GM12872 (cell line): ENCODE data around the gene ZNF189.

Experiments
- TF ChIP-seq, protein P1 (sequence below): IDR thresholded peaks from 3 replicates; pipeline ENCODE4 v1.5.1; 2011; ENCODE audit warnings: low read depth, mild to moderate bottlenecking, low read length, moderate library complexity; ENCODE audit not compliant: insufficient read depth

The ZNF189 gene

DNA sequence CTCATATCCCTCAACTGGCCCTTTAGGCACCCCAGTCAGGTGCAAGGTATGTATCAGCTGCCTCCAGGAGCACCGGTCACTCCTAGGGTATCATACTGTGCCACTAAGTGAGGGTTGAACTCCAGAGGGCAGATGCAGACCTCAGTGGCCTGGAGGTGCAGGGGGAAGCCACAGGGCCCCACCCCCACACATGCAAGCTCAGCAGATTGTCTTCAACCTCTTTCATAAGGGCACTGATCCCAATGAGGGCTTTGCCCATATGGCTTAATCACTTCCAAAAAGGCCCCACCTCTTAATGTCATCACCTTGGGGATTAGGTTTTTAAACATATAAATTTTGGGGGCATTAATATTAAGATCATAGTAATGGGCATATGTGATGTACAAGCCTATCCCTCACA, 42.0 kb upstream of the ZNF189 start:
- TF ChIP-seq, protein P1, sequence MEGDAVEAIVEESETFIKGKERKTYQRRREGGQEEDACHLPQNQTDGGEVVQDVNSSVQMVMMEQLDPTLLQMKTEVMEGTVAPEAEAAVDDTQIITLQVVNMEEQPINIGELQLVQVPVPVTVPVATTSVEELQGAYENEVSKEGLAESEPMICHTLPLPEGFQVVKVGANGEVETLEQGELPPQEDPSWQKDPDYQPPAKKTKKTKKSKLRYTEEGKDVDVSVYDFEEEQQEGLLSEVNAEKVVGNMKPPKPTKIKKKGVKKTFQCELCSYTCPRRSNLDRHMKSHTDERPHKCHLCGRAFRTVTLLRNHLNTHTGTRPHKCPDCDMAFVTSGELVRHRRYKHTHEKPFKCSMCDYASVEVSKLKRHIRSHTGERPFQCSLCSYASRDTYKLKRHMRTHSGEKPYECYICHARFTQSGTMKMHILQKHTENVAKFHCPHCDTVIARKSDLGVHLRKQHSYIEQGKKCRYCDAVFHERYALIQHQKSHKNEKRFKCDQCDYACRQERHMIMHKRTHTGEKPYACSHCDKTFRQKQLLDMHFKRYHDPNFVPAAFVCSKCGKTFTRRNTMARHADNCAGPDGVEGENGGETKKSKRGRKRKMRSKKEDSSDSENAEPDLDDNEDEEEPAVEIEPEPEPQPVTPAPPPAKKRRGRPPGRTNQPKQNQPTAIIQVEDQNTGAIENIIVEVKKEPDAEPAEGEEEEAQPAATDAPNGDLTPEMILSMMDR = no peak

DNA sequence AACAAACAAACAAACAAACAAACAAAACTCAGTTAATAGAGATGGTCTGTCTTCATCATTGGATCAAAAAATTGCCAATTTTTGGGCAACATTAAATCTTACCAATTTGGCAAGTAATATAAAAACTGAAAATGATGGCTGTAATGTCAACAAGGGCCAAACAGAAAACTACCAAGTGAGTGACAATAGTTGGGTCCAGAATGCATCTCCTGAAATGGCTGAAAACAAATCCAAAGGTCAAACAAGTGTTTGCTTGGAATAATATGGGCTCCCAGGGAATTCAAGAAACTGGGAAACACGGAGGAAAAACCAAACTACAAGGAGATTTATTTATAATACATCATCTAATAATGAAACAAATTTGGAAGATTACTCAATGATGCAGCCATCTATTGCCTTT, 39.0 kb upstream of the ZNF189 start:
- TF ChIP-seq, protein P1 = no peak

DNA sequence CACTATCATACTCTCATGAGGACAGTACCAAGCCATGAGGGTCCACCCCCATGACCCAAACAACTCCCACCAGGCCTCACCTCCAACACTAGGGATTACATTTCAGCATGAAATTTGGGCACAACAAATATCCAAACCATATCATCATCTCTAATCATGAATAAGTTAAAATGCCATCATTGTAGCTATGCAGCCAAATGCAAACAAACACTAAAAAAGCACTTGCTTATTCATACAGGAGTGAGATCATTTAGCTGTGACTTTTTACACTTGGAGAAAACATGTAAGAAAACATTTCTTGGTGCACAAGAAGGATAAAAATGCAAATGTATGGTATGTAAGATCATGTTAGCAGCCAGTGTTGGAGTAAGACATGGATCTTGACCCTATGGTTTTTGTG, 38.0 kb upstream of the ZNF189 start:
- TF ChIP-seq, protein P1 = no peak

DNA sequence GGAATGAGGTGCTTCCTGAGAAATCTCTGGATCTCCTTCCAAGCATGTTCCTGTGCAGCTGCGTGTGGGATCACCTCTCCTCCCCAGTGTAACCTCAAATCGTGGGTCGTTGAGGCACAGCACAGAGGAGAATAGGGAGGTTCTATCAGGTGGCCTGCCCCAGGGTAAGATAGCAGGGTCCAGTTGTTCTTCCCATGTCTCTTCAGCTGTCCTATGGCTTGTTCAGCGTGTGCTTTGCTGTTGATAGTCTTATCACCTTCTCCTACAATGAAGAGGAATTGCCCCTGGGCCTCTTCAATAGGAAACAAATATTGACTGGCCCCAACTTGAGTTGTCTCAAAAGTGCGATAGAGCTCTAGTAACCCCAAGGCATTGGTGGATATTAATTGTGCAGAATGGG, 36.2 kb upstream of the ZNF189 start:
- TF ChIP-seq, protein P1 = no peak

DNA sequence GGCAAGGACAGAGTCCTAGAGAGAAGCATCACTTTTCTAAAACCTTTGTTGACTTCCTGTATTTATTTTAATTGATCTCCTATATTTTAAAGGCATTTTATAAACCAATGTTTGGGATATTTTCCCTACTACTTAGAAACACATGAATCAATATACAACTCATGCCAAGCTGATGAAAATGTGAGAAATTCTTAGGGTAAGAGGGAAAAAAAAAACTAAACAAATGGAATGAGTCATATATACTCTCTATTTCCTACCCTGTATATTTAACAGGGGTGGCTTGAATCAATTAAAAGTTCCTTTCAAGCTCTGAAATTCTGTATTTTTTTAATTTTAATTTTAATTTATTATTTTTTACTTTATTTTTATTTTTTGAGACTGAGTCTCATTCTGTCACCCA, 33.5 kb upstream of the ZNF189 start:
- TF ChIP-seq, protein P1 = no peak

DNA sequence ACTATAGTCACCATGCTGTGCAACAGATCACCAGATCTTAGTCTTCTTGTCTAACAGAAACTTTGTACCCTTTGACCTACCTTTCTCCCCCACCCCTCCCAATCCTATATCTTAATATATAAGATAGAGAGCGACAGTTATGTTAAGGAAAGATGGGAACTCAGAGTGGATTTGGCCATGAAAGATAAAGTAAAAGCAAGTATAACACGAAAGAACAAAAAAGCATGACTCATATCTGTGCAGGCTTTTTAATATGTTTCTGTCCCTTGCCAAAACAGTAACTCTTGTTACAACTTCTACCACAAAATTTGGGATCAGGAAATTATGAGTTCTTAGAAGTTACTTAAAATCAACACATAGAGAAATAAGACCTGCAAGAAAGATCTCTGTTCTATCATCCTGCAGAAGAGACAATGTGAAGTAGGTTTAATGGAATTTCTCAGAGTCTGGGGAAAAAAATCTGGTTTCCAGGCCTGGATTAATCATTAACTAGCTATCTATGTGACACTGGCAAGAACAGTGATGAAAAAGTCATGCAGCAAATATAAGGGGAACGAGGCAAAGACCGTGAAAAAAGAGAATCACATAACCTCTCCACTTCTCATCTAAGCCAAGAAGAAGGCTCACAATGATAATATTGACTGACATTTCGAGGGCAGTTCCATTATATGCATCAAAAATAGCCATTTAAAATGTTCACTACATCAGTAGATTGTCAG, 32.5 kb upstream of the ZNF189 start:
- TF ChIP-seq, protein P1 = no peak

DNA sequence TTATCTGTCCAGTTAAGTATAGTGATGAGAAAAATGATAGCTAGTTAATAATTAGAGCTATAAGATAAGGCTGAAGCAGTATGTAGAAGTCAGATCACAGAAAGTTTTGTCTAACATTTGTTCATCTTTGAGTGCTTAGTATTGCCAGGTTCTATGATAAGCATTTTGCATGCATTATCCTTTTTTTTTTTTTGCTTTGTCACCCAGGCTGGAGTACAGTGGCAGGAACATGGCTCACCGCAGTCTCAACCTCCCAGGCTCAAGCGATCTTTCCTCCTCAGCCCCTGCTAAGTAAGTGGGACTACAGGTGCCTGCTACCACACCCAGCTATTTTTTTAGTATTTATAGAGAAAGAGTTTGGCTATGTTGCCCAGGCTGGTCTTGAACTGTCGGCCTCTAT, 31.3 kb upstream of the ZNF189 start:
- TF ChIP-seq, protein P1 = no peak
